IgD-negative memory B cell (primary cell): Measurements from ENCODE around the gene CACNA2D3. TPM values are rescaled to one million over a fixed set of nuclear protein-coding genes. Genes with fewer than 3 reads are reported as not detected.

ENCODE experiments used
- H3K27ac Mint-ChIP-seq, 3 donors: one replicate each; pipeline ENCODE4 v1.8.0; 2020 to 2022; ENCODE audit warnings: mild to moderate bottlenecking in 3 of 3, mixed read lengths in 3 of 3, moderate library complexity in 1 of 3
- H3K27me3 Mint-ChIP-seq: one replicate; pipeline ENCODE4 v1.8.0; 2021; ENCODE audit warnings: mixed read lengths
- H3K36me3 Mint-ChIP-seq: one replicate; pipeline ENCODE4 v1.8.0; 2020; ENCODE audit warnings: mild to moderate bottlenecking, mixed read lengths
- H3K4me1 Mint-ChIP-seq, 3 donors: one replicate each; pipeline ENCODE4 v1.8.0; 2020 to 2022; ENCODE audit warnings: mixed read lengths in 3 of 3, mild to moderate bottlenecking in 1 of 3
- H3K4me3 Mint-ChIP-seq, 4 donors: one replicate each; pipeline ENCODE4 v1.8.0; 2020 to 2022; ENCODE audit warnings: mild to moderate bottlenecking in 4 of 4, mixed read lengths in 4 of 4, moderate library complexity in 3 of 4
- H3K9me3 Mint-ChIP-seq, 3 donors: one replicate each; pipeline ENCODE4 v1.8.0; 2020 to 2021; ENCODE audit warnings: mixed read lengths in 3 of 3, mild to moderate bottlenecking in 1 of 3
- polyA plus RNA-seq: library from polyadenylated mRNA; unstranded; fragments of 300-500 nt; fragmentation: Illumina TruSeq; gene quantifications from one replicate; pipeline ENCODE4 v1.2.3, GENCODE V29; 2021

The CACNA2D3 gene
- polyA plus RNA-seq, 1 donor from 2014 or later = not detected

DNA sequence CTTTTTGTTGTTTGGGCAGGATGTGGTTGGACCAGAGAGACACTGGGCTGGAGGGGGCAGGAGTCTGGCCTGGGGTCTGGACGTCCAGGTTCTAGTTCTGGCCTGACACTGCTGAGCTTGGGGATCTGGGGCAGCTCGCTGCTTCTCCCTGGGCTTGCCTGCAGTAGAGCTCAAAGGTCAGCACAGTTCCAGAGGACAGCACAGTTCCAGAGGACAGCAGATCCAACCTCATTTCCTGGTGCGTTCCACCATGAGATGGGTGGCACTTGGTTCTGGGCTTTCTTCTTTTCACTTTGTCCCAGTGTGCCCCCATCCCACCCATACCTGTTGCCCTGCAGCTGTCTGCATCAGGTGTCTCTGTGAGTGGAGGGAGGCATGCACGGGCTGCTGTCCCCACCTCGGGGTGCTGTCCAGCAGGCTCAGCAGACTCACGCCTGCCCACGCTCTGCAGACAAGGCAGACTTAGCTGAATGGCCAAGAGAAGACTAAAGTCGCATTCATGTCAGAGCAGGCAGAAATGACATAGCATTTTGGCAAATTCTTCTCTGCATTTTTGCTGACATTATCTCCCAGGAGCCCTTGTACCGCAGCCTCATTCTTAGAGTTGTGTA is 16.7 kb downstream of the CACNA2D3 start:
- H3K27ac Mint-ChIP-seq = no peak overlapping the region
- H3K4me1 Mint-ChIP-seq = no peaks in the 10 kb centered on the region
- H3K9me3 Mint-ChIP-seq = no peaks in the 10 kb centered on the region
- H3K36me3 Mint-ChIP-seq = no peaks in the 10 kb centered on the region
- H3K27me3 Mint-ChIP-seq = peaks cover 4% of the 10 kb centered on the region
- no peak overlapping the region for H3K4me3 Mint-ChIP-seq

GRCh38 chr3:54139630-54140029 is 17.3 kb downstream of the CACNA2D3 start:
- no peak overlapping the region for H3K4me3 Mint-ChIP-seq

DNA sequence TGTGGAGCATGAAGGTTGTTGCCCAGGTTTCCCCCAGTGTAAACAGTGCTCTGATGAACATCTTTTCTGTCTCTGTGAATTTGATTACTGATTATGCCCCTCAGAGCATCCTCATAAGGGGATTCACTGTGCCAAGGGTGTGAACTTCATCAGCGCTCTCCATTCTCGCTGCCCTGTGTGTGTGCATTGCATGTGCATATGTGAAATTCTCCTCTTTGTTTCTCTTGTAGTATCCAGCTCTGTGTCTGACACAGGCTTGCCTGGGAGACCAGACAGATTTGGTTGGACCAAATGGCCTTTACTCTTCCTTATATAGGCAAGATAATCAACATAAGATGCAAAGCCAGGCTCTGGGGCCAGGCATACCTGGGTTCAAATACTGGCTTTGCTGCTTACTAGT is 21.9 kb downstream of the CACNA2D3 start:
- H3K4me3 Mint-ChIP-seq = no peak overlapping the region
- H3K4me1 Mint-ChIP-seq = no peaks in the 10 kb centered on the region
- no peaks in the 10 kb centered on the region for H3K9me3 Mint-ChIP-seq
- peak overlapping the region in 1 of 3 donors; percentile 69 for H3K27ac Mint-ChIP-seq
- peaks cover 13% of the 10 kb centered on the region for H3K27me3 Mint-ChIP-seq
- H3K36me3 Mint-ChIP-seq = no peaks in the 10 kb centered on the region

More at GRCh38 chr3:54139630-54140029, 17.3 kb downstream of the CACNA2D3 start:
- H3K27me3 Mint-ChIP-seq = peaks cover 3% of the 10 kb centered on the region
- H3K4me1 Mint-ChIP-seq = no peaks in the 10 kb centered on the region
- no peak overlapping the region for H3K27ac Mint-ChIP-seq
- H3K9me3 Mint-ChIP-seq = no peaks in the 10 kb centered on the region
- no peaks in the 10 kb centered on the region for H3K36me3 Mint-ChIP-seq

- H3K9me3 Mint-ChIP-seq = no peaks in the 10 kb centered on the region
- no peak overlapping the region for H3K27ac Mint-ChIP-seq
- H3K36me3 Mint-ChIP-seq = no peaks in the 10 kb centered on the region
- H3K27me3 Mint-ChIP-seq = peaks cover 13% of the 10 kb centered on the region
- H3K4me1 Mint-ChIP-seq = no peaks in the 10 kb centered on the region
- no peak overlapping the region for H3K4me3 Mint-ChIP-seq
These were observed 24.3 kb downstream of the CACNA2D3 start for GRCh38 chr3:54146506-54147239.

DNA sequence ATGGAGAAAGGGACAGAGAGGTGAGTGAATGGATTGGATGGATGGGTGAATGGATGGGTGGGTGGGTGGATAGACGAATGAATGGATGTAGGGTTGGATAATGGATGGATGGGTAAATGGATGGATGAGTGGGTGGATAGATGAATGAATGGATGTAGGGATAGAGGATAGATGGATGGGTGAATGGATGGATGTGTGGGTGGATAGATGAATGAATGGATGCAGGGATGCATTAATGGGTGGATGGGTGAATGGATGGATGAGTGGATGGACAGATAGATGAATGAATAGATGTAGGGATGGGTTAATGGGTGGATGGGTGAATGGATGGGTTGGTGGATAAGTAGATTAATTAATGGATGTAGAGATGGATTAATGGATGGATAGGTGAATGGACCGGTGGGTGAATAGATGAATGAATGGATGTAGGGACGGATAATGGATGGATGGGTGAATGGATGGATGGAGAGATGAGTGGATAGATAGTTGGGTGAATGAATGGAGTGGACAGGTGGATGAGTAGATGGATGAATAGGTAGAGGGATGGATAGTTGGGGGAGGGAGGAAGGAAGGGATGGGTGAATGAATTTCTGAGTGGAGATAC is 28.6 kb downstream of the CACNA2D3 start:
- Mint-ChIP-seq H3K36me3 (no peaks in the 10 kb centered on the region), H3K9me3 (no peaks in the 10 kb centered on the region), H3K27me3 (peaks cover 13% of the 10 kb centered on the region), H3K4me1 (no peaks in the 10 kb centered on the region), H3K4me3 (no peak overlapping the region), H3K27ac (no peak overlapping the region)

DNA sequence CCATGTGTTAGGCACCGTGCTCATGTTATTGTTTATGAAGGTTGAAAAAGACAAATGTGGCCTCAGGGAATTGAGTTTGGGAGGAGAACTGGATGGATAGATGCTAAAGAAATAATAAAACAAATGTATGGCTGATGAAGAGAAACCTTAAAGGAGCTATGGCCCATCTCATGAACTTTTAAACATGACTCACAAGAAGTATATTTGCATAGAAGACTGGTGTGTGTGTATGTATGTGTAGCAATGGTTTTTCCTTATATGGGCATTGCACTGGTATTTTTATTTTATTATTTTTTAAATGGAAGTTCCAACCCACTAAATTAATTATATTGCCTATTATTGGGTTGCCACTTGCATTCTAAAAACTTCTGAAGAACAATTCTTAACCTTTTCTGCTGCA is 31.1 kb downstream of the CACNA2D3 start:
- peaks cover 0 to 1% (median 0%) of the 10 kb centered on the region in 3 donors for H3K9me3 Mint-ChIP-seq
- H3K4me1 Mint-ChIP-seq = no peaks in the 10 kb centered on the region
- H3K27ac Mint-ChIP-seq = no peak overlapping the region
- H3K36me3 Mint-ChIP-seq = no peaks in the 10 kb centered on the region
- peaks cover 1% of the 10 kb centered on the region for H3K27me3 Mint-ChIP-seq
- no peak overlapping the region for H3K4me3 Mint-ChIP-seq

DNA sequence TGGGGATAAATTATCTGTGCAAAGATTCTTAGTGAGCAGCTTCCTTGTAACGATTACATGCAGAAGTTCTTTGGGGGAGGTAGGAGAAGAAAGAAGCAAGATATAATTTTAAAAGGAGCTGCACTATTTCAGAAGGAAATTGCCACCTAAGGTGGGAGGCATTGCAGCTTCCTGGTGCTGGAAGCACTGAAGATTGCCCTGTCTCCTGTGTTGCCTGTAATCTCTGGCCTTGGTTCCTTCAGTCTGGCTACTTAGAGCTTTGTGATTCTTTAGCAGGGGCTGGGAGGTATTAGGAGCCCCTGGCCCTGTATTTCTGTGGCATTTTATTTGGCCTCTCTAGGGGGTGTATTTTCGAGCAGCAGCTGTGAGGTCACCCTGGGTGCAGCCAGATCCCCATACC is 35.5 kb downstream of the CACNA2D3 start:
- no peaks in the 10 kb centered on the region for H3K36me3 Mint-ChIP-seq
- no peaks in the 10 kb centered on the region for H3K4me1 Mint-ChIP-seq
- peaks cover 3% of the 10 kb centered on the region for H3K27me3 Mint-ChIP-seq
- no peak overlapping the region for H3K4me3 Mint-ChIP-seq
- H3K27ac Mint-ChIP-seq = no peak overlapping the region
- H3K9me3 Mint-ChIP-seq = peaks cover 0 to 1% (median 0%) of the 10 kb centered on the region in 3 donors

- Mint-ChIP-seq H3K27ac (no peak overlapping the region), H3K4me3 (no peak overlapping the region), H3K36me3 (no peaks in the 10 kb centered on the region), H3K9me3 (peaks cover 0 to 3% (median 0%) of the 10 kb centered on the region in 3 donors), H3K4me1 (no peaks in the 10 kb centered on the region), H3K27me3 (peaks cover 3% of the 10 kb centered on the region)
These were observed 37.6 kb downstream of the CACNA2D3 start for GRCh38 chr3:54159917-54160316.

- Mint-ChIP-seq H3K27me3 (peaks cover 2% of the 10 kb centered on the region), H3K4me1 (no peaks in the 10 kb centered on the region), H3K27ac (no peak overlapping the region), H3K4me3 (no peak overlapping the region), H3K9me3 (peaks cover 0 to 2% (median 0%) of the 10 kb centered on the region in 3 donors), H3K36me3 (no peaks in the 10 kb centered on the region)
These were observed 41.1 kb downstream of the CACNA2D3 start for GRCh38 chr3:54163441-54163840.

DNA sequence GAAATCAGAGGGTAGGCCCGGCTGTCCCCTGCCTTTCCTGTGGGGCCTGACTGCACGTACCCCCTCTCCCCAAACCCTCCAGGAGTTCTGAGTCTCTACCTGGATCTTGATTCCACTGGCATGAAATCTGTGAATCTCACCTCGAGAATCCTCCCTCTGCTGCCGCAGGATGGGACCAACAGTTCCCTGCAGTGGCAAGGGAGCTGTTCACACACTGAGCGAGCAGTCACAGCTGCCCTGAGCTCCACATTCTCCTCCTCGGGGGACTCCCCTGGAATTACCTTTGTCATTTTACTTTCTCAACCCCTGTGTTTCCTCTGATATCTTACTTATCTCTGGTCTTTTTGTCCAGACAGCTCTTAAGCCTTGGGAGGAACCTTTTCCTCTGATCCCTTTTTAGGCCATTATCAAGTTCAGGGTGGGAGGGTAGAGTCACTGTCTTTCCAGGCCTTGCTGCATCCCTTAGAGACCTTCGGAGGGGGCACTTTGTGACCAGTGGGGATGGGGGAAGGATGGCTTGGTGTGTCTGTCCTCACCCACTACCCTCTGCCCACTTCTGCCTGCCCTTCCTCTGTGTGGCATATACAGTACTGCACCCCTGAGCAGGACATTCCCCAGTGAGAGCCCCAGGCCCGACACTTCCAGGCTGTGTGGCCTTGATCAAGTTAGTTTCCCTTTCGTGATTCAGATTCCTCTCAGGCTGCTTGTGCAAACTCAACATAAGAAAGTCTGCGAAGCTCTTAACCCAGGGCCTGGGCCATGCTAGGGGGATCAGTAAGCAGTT is 42.0 kb downstream of the CACNA2D3 start:
- Mint-ChIP-seq H3K4me1 (no peaks in the 10 kb centered on the region), H3K36me3 (no peaks in the 10 kb centered on the region), H3K9me3 (peaks cover 0 to 2% (median 0%) of the 10 kb centered on the region in 3 donors), H3K27me3 (peaks cover 2% of the 10 kb centered on the region), H3K4me3 (no peak overlapping the region), H3K27ac (no peak overlapping the region)

DNA sequence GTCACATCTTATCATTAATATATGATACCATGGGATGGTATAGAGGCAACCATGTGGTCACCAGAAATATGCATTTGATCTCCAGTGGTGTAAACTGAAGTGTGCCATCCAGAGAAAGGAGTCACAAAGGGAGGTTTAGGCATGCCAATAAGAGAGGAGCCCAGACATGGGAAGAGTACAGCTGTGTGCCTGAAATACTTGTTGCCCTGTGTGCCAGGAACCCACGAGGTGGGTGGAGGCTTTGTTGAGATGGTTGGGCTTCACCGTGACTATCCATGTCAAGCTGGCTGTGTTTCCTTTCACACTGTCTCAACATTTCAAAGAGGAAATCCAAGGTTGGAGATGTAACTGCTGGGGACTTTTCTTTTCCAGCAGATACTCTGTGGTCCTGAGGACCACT is 43.5 kb downstream of the CACNA2D3 start:
- H3K9me3 Mint-ChIP-seq = peaks cover 0 to 2% (median 0%) of the 10 kb centered on the region in 3 donors
- H3K36me3 Mint-ChIP-seq = no peaks in the 10 kb centered on the region
- peaks cover 2% of the 10 kb centered on the region for H3K27me3 Mint-ChIP-seq
- no peaks in the 10 kb centered on the region for H3K4me1 Mint-ChIP-seq
- no peak overlapping the region for H3K27ac Mint-ChIP-seq
- no peak overlapping the region for H3K4me3 Mint-ChIP-seq

DNA sequence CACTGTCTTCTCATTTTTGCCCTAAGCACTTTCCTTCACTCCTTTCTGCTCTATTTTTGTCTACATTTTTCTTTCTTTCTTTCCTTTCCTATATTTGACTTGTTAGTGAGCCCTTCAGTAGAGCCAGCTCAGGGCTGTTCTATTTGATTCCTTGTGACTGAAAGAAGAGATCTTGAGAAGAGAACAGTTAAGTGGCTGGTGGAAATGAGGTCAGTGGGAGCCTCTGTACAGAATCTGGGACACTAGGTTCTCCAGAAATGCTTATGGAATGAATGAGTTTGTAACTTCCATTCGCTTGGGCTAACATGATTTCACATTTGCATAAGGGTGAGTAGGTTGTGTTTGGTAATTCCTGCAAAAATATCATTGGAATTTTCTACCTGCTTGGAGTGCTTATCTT is 45.6 kb downstream of the CACNA2D3 start:
- Mint-ChIP-seq H3K4me3 (no peak overlapping the region), H3K36me3 (no peaks in the 10 kb centered on the region), H3K9me3 (peaks cover 0 to 2% (median 0%) of the 10 kb centered on the region in 3 donors), H3K4me1 (no peaks in the 10 kb centered on the region), H3K27me3 (no peaks in the 10 kb centered on the region), H3K27ac (peak overlapping the region in 1 of 3 donors; percentile 63)

GRCh38 chr3:54168451-54168850 is 46.1 kb downstream of the CACNA2D3 start:
- Mint-ChIP-seq H3K27ac (no peak overlapping the region), H3K36me3 (no peaks in the 10 kb centered on the region), H3K4me1 (no peaks in the 10 kb centered on the region), H3K9me3 (peaks cover 0 to 2% (median 0%) of the 10 kb centered on the region in 3 donors), H3K27me3 (no peaks in the 10 kb centered on the region), H3K4me3 (no peak overlapping the region)

DNA sequence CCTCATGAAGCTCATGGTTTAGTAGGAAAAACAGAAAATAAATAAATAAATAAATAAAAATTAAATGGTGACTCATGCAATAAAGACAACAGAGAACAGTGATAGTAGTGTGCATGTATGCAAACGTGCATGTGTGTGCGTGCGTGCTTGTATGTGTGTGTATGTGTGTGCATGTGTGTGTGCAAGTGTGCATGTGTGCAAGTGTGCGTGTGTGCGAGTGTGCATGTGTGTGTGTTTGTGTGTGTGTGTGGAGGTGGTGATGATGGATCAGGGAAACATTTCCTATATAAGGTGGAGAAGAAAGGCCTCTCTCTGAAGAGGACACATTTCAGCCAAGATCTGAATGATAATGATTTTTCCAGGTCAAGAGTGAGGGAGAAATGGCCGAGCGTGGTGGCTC is 47.2 kb downstream of the CACNA2D3 start:
- Mint-ChIP-seq H3K4me1 (no peaks in the 10 kb centered on the region), H3K27me3 (no peaks in the 10 kb centered on the region), H3K9me3 (no peaks in the 10 kb centered on the region), H3K36me3 (no peaks in the 10 kb centered on the region), H3K4me3 (no peak overlapping the region), H3K27ac (no peak overlapping the region)

DNA sequence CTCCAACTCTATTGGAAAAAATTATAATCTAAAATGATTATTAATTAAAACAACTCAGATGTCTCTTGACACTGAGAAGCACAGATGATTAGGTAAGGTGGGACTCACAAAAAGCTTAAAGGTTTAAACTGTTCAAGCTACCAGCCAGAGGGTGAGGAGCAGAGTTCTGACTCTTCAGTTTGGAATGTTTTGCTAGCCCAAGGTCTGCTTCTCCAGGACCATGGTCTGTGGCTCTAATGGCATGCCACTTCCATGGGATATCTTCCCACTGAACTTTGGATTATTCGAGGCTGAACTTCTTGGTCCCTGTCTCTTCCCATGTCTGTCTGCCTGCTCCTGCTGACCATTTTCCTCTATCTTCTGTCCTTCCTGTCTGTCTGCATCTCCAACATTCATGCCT is 49.2 kb downstream of the CACNA2D3 start:
- Mint-ChIP-seq H3K9me3 (peaks cover 0 to 2% (median 0%) of the 10 kb centered on the region in 3 donors), H3K4me1 (no peaks in the 10 kb centered on the region), H3K27ac (no peak overlapping the region), H3K27me3 (no peaks in the 10 kb centered on the region), H3K36me3 (no peaks in the 10 kb centered on the region), H3K4me3 (no peak overlapping the region)
